HEK293 (cell line): ENCODE measurements around the gene THOC1.

Source experiments
- CTCF ChIA-PET: fragments of 350-600 bp; formaldehyde crosslinking; extraction: SDS; loops from one replicate; lab custom pipeline; 2021; ENCODE audit warnings: antibody characterized with exemption; lab: Yijun Ruan, JAX
- POLR2A ChIA-PET: fragments of 300-600 bp; formaldehyde crosslinking; extraction: SDS; loops from one replicate; lab custom pipeline; 2020; ENCODE audit warnings: antibody characterized with exemption, inconsistent platforms; lab: Yijun Ruan, JAX
- H3K27ac ChIP-seq: fragments of 200-500 bp; sonication (Bioruptor generic); 2 replicates; pipeline ENCODE4 v1.5.1; 2014; ENCODE audit warnings: low read depth, low read length, control low read depth, inconsistent platforms; ENCODE audit errors: extremely low read depth
- H3K36me3 ChIP-seq, 2 experiments: fragments of 200-500 bp in 1 of 2; sonication (Bioruptor generic) in 1 of 2; 1 replicate in 1 of 2; 2 replicates in 1 of 2; pipeline ENCODE4 v1.5.1; 2014 to 2017; ENCODE audit warnings: inconsistent platforms in 2 of 2, low read length in 2 of 2; ENCODE audit not compliant: control insufficient read depth in 2 of 2, insufficient read depth in 1 of 2
- H3K4me1 ChIP-seq: fragments of 200-500 bp; sonication (Bioruptor generic); 2 replicates; pipeline ENCODE4 v1.5.1; 2014; ENCODE audit warnings: mild to moderate bottlenecking, low read length, inconsistent platforms; ENCODE audit not compliant: control insufficient read depth, insufficient read depth
- H3K4me3 ChIP-seq: 2 replicates; pipeline ENCODE4 v1.5.1; 2011; ENCODE audit warnings: low read depth, mild to moderate bottlenecking, control low read depth, low read length, moderate library complexity
- H3K9me3 ChIP-seq: fragments of 200-500 bp; sonication (Bioruptor generic); 2 replicates; pipeline ENCODE4 v1.5.1; 2014; ENCODE audit warnings: low read depth, low read length, inconsistent platforms; ENCODE audit not compliant: control insufficient read depth, insufficient read depth
- GLI4 ChIP-seq: fragments of 450-650 bp; formaldehyde crosslinking; IDR thresholded peaks from 2 replicates; pipeline ENCODE4 v1.5.1; 2016; ENCODE audit warnings: missing biosample characterization, missing genetic modification characterization
- KLF8 ChIP-seq: fragments of 450-650 bp; formaldehyde crosslinking; IDR thresholded peaks from 2 replicates; pipeline ENCODE4 v1.5.1; 2016; ENCODE audit warnings: missing biosample characterization, missing genetic modification characterization
- MYNN ChIP-seq: fragments of 450-650 bp; formaldehyde crosslinking; IDR thresholded peaks from 2 replicates; pipeline ENCODE4 v1.5.1; 2016; ENCODE audit warnings: missing biosample characterization, missing genetic modification characterization, borderline replicate concordance
- MZF1 ChIP-seq: fragments of 450-650 bp; formaldehyde crosslinking; IDR thresholded peaks from 2 replicates; pipeline ENCODE4 v1.5.1; 2017; ENCODE audit warnings: missing biosample characterization, missing genetic modification characterization, borderline replicate concordance
- PRDM10 ChIP-seq: fragments of 450-650 bp; formaldehyde crosslinking; IDR thresholded peaks from 2 replicates; pipeline ENCODE4 v1.5.1; 2016; ENCODE audit warnings: missing biosample characterization, missing genetic modification characterization
- YY2 ChIP-seq: fragments of 450-650 bp; formaldehyde crosslinking; IDR thresholded peaks from 2 replicates; pipeline ENCODE4 v1.5.1; 2016; ENCODE audit warnings: missing biosample characterization, missing genetic modification characterization
- ZNF146 ChIP-seq: fragments of 450-650 bp; formaldehyde crosslinking; IDR thresholded peaks from 2 replicates; pipeline ENCODE4 v1.5.1; 2016; ENCODE audit warnings: missing biosample characterization, missing genetic modification characterization
- ZNF16 ChIP-seq: fragments of 450-650 bp; formaldehyde crosslinking; IDR thresholded peaks from 2 replicates; pipeline ENCODE4 v1.5.1; 2016; ENCODE audit warnings: low read depth, missing biosample characterization, missing genetic modification characterization
- ZNF174 ChIP-seq: fragments of 450-650 bp; formaldehyde crosslinking; IDR thresholded peaks from 2 replicates; pipeline ENCODE4 v1.5.0; 2017; ENCODE audit warnings: missing biosample characterization, mild to moderate bottlenecking, missing genetic modification characterization
- ZNF18 ChIP-seq: fragments of 450-650 bp; formaldehyde crosslinking; IDR thresholded peaks from 2 replicates; pipeline ENCODE4 v1.5.1; 2016; ENCODE audit warnings: missing biosample characterization, missing genetic modification characterization
- ZNF274 ChIP-seq, 2 experiments: fragments of 200-500 bp in 1 of 2; fragments of 450-650 bp in 1 of 2; sonication (Bioruptor generic) in 1 of 2; formaldehyde crosslinking in 1 of 2; IDR thresholded peaks; 2 replicates each; pipeline versions ENCODE4 v1.5.1 to v1.6.1; 2014 to 2016; ENCODE audit warnings: borderline replicate concordance in 1 of 2, inconsistent platforms in 1 of 2, low read length in 1 of 2, missing biosample characterization in 1 of 2, missing genetic modification characterization in 1 of 2
- ZNF335 ChIP-seq: fragments of 450-650 bp; formaldehyde crosslinking; conservative IDR thresholded peaks from 2 replicates; pipeline ENCODE4 v1.5.1; 2016; ENCODE audit warnings: missing biosample characterization, missing genetic modification characterization
- ZNF341 ChIP-seq: fragments of 450-650 bp; formaldehyde crosslinking; IDR thresholded peaks from 2 replicates; pipeline ENCODE4; 2016; ENCODE audit warnings: low read depth, missing biosample characterization, missing genetic modification characterization
- ZNF555 ChIP-seq: fragments of 450-650 bp; formaldehyde crosslinking; conservative IDR thresholded peaks from 2 replicates; pipeline ENCODE4 v1.5.1; 2017; ENCODE audit warnings: missing biosample characterization, mild to moderate bottlenecking, missing genetic modification characterization, inconsistent platforms
- ZNF571 ChIP-seq: fragments of 450-650 bp; formaldehyde crosslinking; IDR thresholded peaks from 2 replicates; pipeline ENCODE4 v1.5.0; 2017; ENCODE audit warnings: missing biosample characterization, missing genetic modification characterization
- ZNF768 ChIP-seq: fragments of 450-650 bp; formaldehyde crosslinking; IDR thresholded peaks from 2 replicates; pipeline ENCODE4 v1.5.1; 2018; ENCODE audit warnings: missing biosample characterization, mild to moderate bottlenecking, missing genetic modification characterization
- ZNF837 ChIP-seq: fragments of 450-650 bp; formaldehyde crosslinking; IDR thresholded peaks from 2 replicates; pipeline ENCODE4 v1.5.1; 2016; ENCODE audit warnings: missing biosample characterization, missing genetic modification characterization
- ZSCAN4 ChIP-seq: fragments of 450-650 bp; formaldehyde crosslinking; IDR thresholded peaks from 2 replicates; pipeline ENCODE4 v1.5.1; 2017; ENCODE audit warnings: missing biosample characterization, missing genetic modification characterization
- TF ChIP-seq, protein P1 (sequence below): fragments of 450-650 bp; formaldehyde crosslinking; IDR thresholded peaks from 2 replicates; pipeline ENCODE4 v1.5.1; 2016; ENCODE audit warnings: missing biosample characterization, missing genetic modification characterization, borderline replicate concordance

Gene THOC1

DNA sequence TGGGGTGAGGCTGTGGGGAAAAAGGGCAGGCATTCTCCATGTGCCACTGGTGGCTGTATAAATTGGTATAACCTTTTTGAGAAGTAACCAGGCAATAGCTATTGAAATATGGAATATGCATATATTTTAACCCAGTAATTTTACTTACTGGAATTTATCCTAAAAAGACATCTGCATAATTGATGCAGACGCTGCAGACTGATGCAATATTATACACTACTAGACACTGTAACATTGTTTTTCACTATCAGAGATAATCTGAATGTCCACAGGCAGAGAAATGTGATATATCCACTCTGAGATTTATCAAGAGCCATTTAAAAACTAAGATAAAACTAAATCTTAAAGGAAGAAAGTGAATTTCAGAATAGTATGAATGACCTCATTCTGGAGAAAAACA is 14.7 kb downstream of the THOC1 start:
- CTCF ChIA-PET: interaction anchor here (0.7 to 1.3 kb wide), 3 partner anchors 10 to 486 kb away, joined by 3 to 4 read pairs (median 3); no protein-coding TSS in a partner anchor
- no peaks in the 10 kb centered on the region for H3K9me3 ChIP-seq
- no peak overlapping the region for H3K4me3 ChIP-seq
- peaks cover 87 to 90% of the 10 kb centered on the region in 2 experiments for H3K36me3 ChIP-seq
- no peak overlapping the region for H3K27ac ChIP-seq
- POLR2A ChIA-PET: no interaction called here
- H3K4me1 ChIP-seq: no peaks in the 10 kb centered on the region
- no peak for TF ChIP-seq ZNF837
- TF ChIP-seq ZNF174: no peak
- no peak for TF ChIP-seq MZF1 (tag by site-specific recombination)
- no peak for TF ChIP-seq YY2 (tag by site-specific recombination)
- no peak for TF ChIP-seq KLF8 (tag by site-specific recombination)
- TF ChIP-seq ZNF341 (tag by site-specific recombination): no peak
- no peak for TF ChIP-seq ZNF16
- TF ChIP-seq ZNF555: no peak
- no peak for TF ChIP-seq ZNF768

DNA sequence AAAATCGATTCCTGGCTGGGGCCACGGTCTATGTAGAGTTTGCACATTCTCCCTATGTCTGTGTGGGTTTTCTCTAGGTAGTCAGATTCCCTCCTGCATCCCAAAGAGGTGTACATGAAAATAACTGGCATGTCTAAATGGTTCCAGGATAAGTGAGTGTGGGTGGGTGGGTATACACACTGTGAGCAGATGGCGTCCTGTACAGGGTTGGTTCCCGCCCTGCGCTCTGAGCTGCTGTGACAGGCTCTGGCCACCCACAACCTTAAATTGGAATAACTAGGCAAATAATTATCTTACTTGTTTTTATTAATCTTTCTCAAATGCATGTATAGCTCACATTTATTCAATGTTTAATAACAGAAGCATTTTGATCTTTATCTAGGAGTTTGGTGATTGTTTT is 16.3 kb downstream of the THOC1 start:
- H3K36me3 ChIP-seq: peaks cover 84 to 90% of the 10 kb centered on the region in 2 experiments
- ChIA-PET CTCF (interaction anchor here (1.4 kb wide), 1 partner anchor 10 kb away, joined by 4 read pairs; no protein-coding TSS in a partner anchor), POLR2A (interaction anchor here (1.1 kb wide), 1 partner anchor 16 kb away, joined by 3 read pairs; the partner anchor contains the start of gene THOC1)
- H3K9me3 ChIP-seq: no peaks in the 10 kb centered on the region
- no peaks in the 10 kb centered on the region for H3K4me1 ChIP-seq
- no peak overlapping the region for H3K4me3 ChIP-seq
- H3K27ac ChIP-seq: no peak overlapping the region
- no peak for TF ChIP-seq ZNF18 (tag by site-specific recombination)
- TF ChIP-seq ZSCAN4 (tag by site-specific recombination): no peak
- TF ChIP-seq, protein P1, sequence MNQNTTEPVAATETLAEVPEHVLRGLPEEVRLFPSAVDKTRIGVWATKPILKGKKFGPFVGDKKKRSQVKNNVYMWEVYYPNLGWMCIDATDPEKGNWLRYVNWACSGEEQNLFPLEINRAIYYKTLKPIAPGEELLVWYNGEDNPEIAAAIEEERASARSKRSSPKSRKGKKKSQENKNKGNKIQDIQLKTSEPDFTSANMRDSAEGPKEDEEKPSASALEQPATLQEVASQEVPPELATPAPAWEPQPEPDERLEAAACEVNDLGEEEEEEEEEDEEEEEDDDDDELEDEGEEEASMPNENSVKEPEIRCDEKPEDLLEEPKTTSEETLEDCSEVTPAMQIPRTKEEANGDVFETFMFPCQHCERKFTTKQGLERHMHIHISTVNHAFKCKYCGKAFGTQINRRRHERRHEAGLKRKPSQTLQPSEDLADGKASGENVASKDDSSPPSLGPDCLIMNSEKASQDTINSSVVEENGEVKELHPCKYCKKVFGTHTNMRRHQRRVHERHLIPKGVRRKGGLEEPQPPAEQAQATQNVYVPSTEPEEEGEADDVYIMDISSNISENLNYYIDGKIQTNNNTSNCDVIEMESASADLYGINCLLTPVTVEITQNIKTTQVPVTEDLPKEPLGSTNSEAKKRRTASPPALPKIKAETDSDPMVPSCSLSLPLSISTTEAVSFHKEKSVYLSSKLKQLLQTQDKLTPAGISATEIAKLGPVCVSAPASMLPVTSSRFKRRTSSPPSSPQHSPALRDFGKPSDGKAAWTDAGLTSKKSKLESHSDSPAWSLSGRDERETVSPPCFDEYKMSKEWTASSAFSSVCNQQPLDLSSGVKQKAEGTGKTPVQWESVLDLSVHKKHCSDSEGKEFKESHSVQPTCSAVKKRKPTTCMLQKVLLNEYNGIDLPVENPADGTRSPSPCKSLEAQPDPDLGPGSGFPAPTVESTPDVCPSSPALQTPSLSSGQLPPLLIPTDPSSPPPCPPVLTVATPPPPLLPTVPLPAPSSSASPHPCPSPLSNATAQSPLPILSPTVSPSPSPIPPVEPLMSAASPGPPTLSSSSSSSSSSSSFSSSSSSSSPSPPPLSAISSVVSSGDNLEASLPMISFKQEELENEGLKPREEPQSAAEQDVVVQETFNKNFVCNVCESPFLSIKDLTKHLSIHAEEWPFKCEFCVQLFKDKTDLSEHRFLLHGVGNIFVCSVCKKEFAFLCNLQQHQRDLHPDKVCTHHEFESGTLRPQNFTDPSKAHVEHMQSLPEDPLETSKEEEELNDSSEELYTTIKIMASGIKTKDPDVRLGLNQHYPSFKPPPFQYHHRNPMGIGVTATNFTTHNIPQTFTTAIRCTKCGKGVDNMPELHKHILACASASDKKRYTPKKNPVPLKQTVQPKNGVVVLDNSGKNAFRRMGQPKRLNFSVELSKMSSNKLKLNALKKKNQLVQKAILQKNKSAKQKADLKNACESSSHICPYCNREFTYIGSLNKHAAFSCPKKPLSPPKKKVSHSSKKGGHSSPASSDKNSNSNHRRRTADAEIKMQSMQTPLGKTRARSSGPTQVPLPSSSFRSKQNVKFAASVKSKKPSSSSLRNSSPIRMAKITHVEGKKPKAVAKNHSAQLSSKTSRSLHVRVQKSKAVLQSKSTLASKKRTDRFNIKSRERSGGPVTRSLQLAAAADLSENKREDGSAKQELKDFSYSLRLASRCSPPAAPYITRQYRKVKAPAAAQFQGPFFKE (tag by site-specific recombination): no peak
- no peak for TF ChIP-seq GLI4
- TF ChIP-seq ZNF335 (tag by site-specific recombination): no peak
- no peak for TF ChIP-seq ZNF571 (tag by site-specific recombination)
- no peak for TF ChIP-seq ZNF555
- no peak for TF ChIP-seq PRDM10 (tag by site-specific recombination)
- TF ChIP-seq ZNF274 (IDR thresholded peaks at IDR 0.05; ENCODE audit: low read length): no peak
- TF ChIP-seq ZNF274 (tag by site-specific recombination; IDR thresholded peaks at IDR 0.05; ENCODE audit: borderline replicate concordance): no peak
- no peak for TF ChIP-seq ZNF146 (tag by site-specific recombination)
- no peak for TF ChIP-seq MYNN (tag by site-specific recombination)
